Pancreas (tissue), 10 donors: ENCODE measurements around the gene DDB1. TPM values are rescaled to one million over a fixed set of nuclear protein-coding genes. Genes with fewer than 3 reads are reported as not detected.
A peak's percentile ranks its signal among the peaks of the same experiment; 100 is the strongest.

Experiments
- ATAC-seq, 4 donors: fragments of 200-7000 bp; cut with Tn5 transposase; one replicate each; pipeline versions ENCODE4 v1.8.0 to v1.9.1; 2020; ENCODE audit warnings: mild to moderate bottlenecking in 4 of 4, moderate library complexity in 4 of 4
- DNase-seq, 6 donors: peaks; one replicate each; pipeline ENCODE4 v3.0.0-alpha.2; 2020
- FAIRE-seq: peaks from 2 replicates; lab custom pipeline; 2012; peaks lifted over from hg19 to GRCh38; lab: Jason Lieb, UNC
- H3K27ac ChIP-seq, 4 donors: fragments of 200-600 bp; sonication (generic); 1 replicate in 3 of 4; 2 replicates in 1 of 4; pipeline versions ENCODE4 v1.5.0 to v1.8.0; 2020
- H3K27me3 ChIP-seq, 4 donors: fragments of 200-600 bp; one replicate each; pipeline ENCODE4 v1.8.0; 2021
- H3K36me3 ChIP-seq, 3 donors: fragments of 200-600 bp; sonication (generic) in 1 of 3; one replicate each; pipeline versions ENCODE4 v1.5.0 to v1.8.0; 2020 to 2021
- H3K4me1 ChIP-seq, 3 donors: fragments of 200-600 bp; one replicate each; pipeline ENCODE4 v1.8.0; 2021
- H3K4me3 ChIP-seq, 4 donors: fragments of 200-600 bp; sonication (generic) in 2 of 4; one replicate each; pipeline versions ENCODE4 v1.5.0 to v1.8.0; 2020 to 2021
- H3K9me3 ChIP-seq, 4 donors: fragments of 200-600 bp; one replicate each; pipeline ENCODE4 v1.8.0; 2021
- CTCF ChIP-seq, 4 donors: fragments of 200-600 bp; sonication (generic) in 3 of 4; IDR thresholded peaks; one replicate each; pipeline versions ENCODE4 v1.5.0 to v1.8.0; 2021; ENCODE audit warnings: antibody characterized with exemption in 4 of 4
- WGBS, 2 donors: extraction: QIAGEN DNeasy Blood & Tissue Kit; methylation state at CpG; one replicate each; pipeline ENCODE4 v1.1.7; 2013; 5-methylcytosine and 5-hydroxymethylcytosine counted together
- intact Hi-C, 3 donors: fragments of 100-400 bp; cut with DNase I; formaldehyde crosslinking; loops; one replicate each; pipeline versions ENCODE4 v1.11.1 to v1.14.2; 2022
- polyA plus RNA-seq, 2 donors: library from polyadenylated mRNA; stranded (reverse); fragments of 200-250 nt; gene quantifications; one replicate each; pipeline ENCODE4 v1.2.3, GENCODE V29; 2013
- total RNA-seq, 6 donors: library from RNA; stranded (reverse); fragmentation: NEBNext Ultra II Directional in 4 of 6; extraction: Animal tissue kit (Norgen Biotek cat#: 25700) in 4 of 6; gene quantifications; one replicate each; pipeline versions ENCODE4 v1.2.1 to v1.2.4, GENCODE V29; 2021 to 2023
- donor health status: healthy with polysubstance abuse.
- donor health status: DM: no; HTN: no; CAD: no; lungs with moderate emphysema.
- donor health status: DM: no; HTN: no; CAD: no.
- donor health status: control.
- donor health status: control.
- donor health status: Bipolar disorder and iron deficiency.
- donor health status: DM: yes; HTN: yes; CAD: no.
- donor health status: DM: no; HTN: no; CAD: no.
- donor health status: DM: no; HTN: no; CAD: no.
- donor health status: DM: yes; HTN: yes; CAD: no.

DDB1 gene
- total and polyA plus RNA-seq, 8 donors: 50.9 to 84.4 (median 74.5) TPM

- H3K27ac ChIP-seq: no peak overlapping the region
- no peak overlapping the region for H3K4me3 ChIP-seq
- intact Hi-C loops: no loop called here
- H3K27me3 ChIP-seq: no peaks in the 10 kb centered on the region
- no peaks in the 10 kb centered on the region for H3K9me3 ChIP-seq
- no peaks in the 10 kb centered on the region for H3K4me1 ChIP-seq
- FAIRE-seq (no peak), DNase-seq (no peak), ATAC-seq (peak in 1 of 4 donors; percentile 17)
- H3K36me3 ChIP-seq: no peaks in the 10 kb centered on the region
- no peak for TF ChIP-seq CTCF (IDR thresholded peaks at IDR 0.05)
- WGBS, 2 donors: 72 to 80% methylated on average over 16 of the region's 16 CpGs
These were observed 59.5 kb downstream of the DDB1 start for GRCh38 chr11:61273178-61274078.

- Histone ChIP-seq H3K27ac (no peak overlapping the region), H3K4me1 (no peaks in the 10 kb centered on the region), H3K9me3 (no peaks in the 10 kb centered on the region), H3K36me3 (no peaks in the 10 kb centered on the region), H3K4me3 (no peak overlapping the region), H3K27me3 (no peaks in the 10 kb centered on the region)
- no peak for DNase-seq
- TF ChIP-seq CTCF (IDR thresholded peaks at IDR 0.05): no peak
- WGBS, 2 donors: 86 to 92% methylated on average over 3 of the region's 3 CpGs
- no peak for ATAC-seq
- no peak for FAIRE-seq
- intact Hi-C loops: no loop called here
These were observed 60.2 kb downstream of the DDB1 start for GRCh38 chr11:61272731-61273130.

- TF ChIP-seq CTCF (IDR thresholded peaks at IDR 0.05): no peak
- DNase-seq (no peak), ATAC-seq (no peak), FAIRE-seq (no peak)
- no peaks in the 10 kb centered on the region for H3K27me3 ChIP-seq
- H3K4me3 ChIP-seq: no peak overlapping the region
- 68 to 81% methylated on average over 7 of the region's 7 CpGs for WGBS, 2 donors
- intact Hi-C loops: no loop called here
- H3K4me1 ChIP-seq: no peaks in the 10 kb centered on the region
- no peaks in the 10 kb centered on the region for H3K9me3 ChIP-seq
- no peak overlapping the region for H3K27ac ChIP-seq
- no peaks in the 10 kb centered on the region for H3K36me3 ChIP-seq
These were observed 62.4 kb downstream of the DDB1 start for GRCh38 chr11:61270354-61271076.

GRCh38 chr11:61268588-61269250 is 64.2 kb downstream of the DDB1 start:
- no peak for DNase-seq
- WGBS, 2 donors: 88 to 91% methylated on average over 15 of the region's 15 CpGs
- no peak for FAIRE-seq
- no peak overlapping the region for H3K4me3 ChIP-seq
- no peak for ATAC-seq
- H3K9me3 ChIP-seq: no peaks in the 10 kb centered on the region
- H3K4me1 ChIP-seq: no peaks in the 10 kb centered on the region
- no peak for TF ChIP-seq CTCF (IDR thresholded peaks at IDR 0.05)
- H3K27ac ChIP-seq: no peak overlapping the region
- no peaks in the 10 kb centered on the region for H3K27me3 ChIP-seq
- H3K36me3 ChIP-seq: no peaks in the 10 kb centered on the region
- intact Hi-C loops: no loop called here
